Measurements from ENCODE around the gene ACAD8. TPM values are rescaled to one million over a fixed set of nuclear protein-coding genes. Genes with fewer than 3 reads are reported as not detected.

Gene ACAD8
- total RNA-seq, 1 donor from 2014 or later: 48.0 TPM

GRCh38 chr11:134230339-134230738, 23.0 kb upstream of the ACAD8 start:
- H3K36me3 Mint-ChIP-seq (ENCODE audit: unreplicated experiment): no peaks in the 10 kb centered on the region
- peaks cover 3% of the 10 kb centered on the region for H3K9me3 Mint-ChIP-seq (ENCODE audit: unreplicated experiment)
- peaks cover 29% of the 10 kb centered on the region for H3K4me1 Mint-ChIP-seq (ENCODE audit: low read depth, unreplicated experiment)
- no peak overlapping the region for H3K4me3 Mint-ChIP-seq (ENCODE audit: unreplicated experiment)
- no peak for DNase-seq
- peaks cover 4% of the 10 kb centered on the region for H3K27me3 Mint-ChIP-seq (ENCODE audit: unreplicated experiment)
- no peak overlapping the region for H3K27ac Mint-ChIP-seq (ENCODE audit: unreplicated experiment)
- no peak for TF ChIP-seq CTCF (IDR thresholded peaks at IDR 0.05; ENCODE audit: partially characterized antibody, unreplicated experiment)

- H3K9me3 Mint-ChIP-seq (ENCODE audit: unreplicated experiment): no peaks in the 10 kb centered on the region
- H3K4me1 Mint-ChIP-seq (ENCODE audit: low read depth, unreplicated experiment): peaks cover 17% of the 10 kb centered on the region
- no peak for TF ChIP-seq CTCF (IDR thresholded peaks at IDR 0.05; ENCODE audit: partially characterized antibody, unreplicated experiment)
- no peak overlapping the region for H3K4me3 Mint-ChIP-seq (ENCODE audit: unreplicated experiment)
- no peaks in the 10 kb centered on the region for H3K36me3 Mint-ChIP-seq (ENCODE audit: unreplicated experiment)
- no peak for DNase-seq
- H3K27me3 Mint-ChIP-seq (ENCODE audit: unreplicated experiment): peaks cover 1% of the 10 kb centered on the region
- no peak overlapping the region for H3K27ac Mint-ChIP-seq (ENCODE audit: unreplicated experiment)
Measured at GRCh38 chr11:134231958-134232659, 21.3 kb upstream of the ACAD8 start.

GRCh38 chr11:134233729-134234179, 19.6 kb upstream of the ACAD8 start:
- DNase-seq: no peak
- peaks cover 6% of the 10 kb centered on the region for H3K27me3 Mint-ChIP-seq (ENCODE audit: unreplicated experiment)
- H3K9me3 Mint-ChIP-seq (ENCODE audit: unreplicated experiment): peaks cover 2% of the 10 kb centered on the region
- TF ChIP-seq CTCF (IDR thresholded peaks at IDR 0.05; ENCODE audit: partially characterized antibody, unreplicated experiment): no peak
- H3K4me3 Mint-ChIP-seq (ENCODE audit: unreplicated experiment): no peak overlapping the region
- H3K36me3 Mint-ChIP-seq (ENCODE audit: unreplicated experiment): no peaks in the 10 kb centered on the region
- no peak overlapping the region for H3K27ac Mint-ChIP-seq (ENCODE audit: unreplicated experiment)
- H3K4me1 Mint-ChIP-seq (ENCODE audit: low read depth, unreplicated experiment): peaks cover 11% of the 10 kb centered on the region

- H3K4me1 Mint-ChIP-seq (ENCODE audit: low read depth, unreplicated experiment): peaks cover 7% of the 10 kb centered on the region
- no peak overlapping the region for H3K4me3 Mint-ChIP-seq (ENCODE audit: unreplicated experiment)
- no peaks in the 10 kb centered on the region for H3K36me3 Mint-ChIP-seq (ENCODE audit: unreplicated experiment)
Measured at GRCh38 chr11:134235399-134235798, 18.0 kb upstream of the ACAD8 start.

More at GRCh38 chr11:134235399-134235798, 18.0 kb upstream of the ACAD8 start:
- TF ChIP-seq CTCF (IDR thresholded peaks at IDR 0.05; ENCODE audit: partially characterized antibody, unreplicated experiment): no peak
- no peak for DNase-seq
- Mint-ChIP-seq H3K27ac (ENCODE audit: unreplicated experiment) (no peak overlapping the region), H3K9me3 (ENCODE audit: unreplicated experiment) (peaks cover 2% of the 10 kb centered on the region), H3K27me3 (ENCODE audit: unreplicated experiment) (peaks cover 5% of the 10 kb centered on the region)

Data from glutamatergic neuron (in vitro differentiated cells).